GM19193 (cell line): Measurements from ENCODE around the gene SSH2.

ENCODE experiments used
- POLR2A ChIP-seq: IDR thresholded peaks from 4 replicates; pipeline ENCODE4 v1.6.1; 2011; ENCODE audit not compliant: insufficient read depth, insufficient read length; ENCODE audit errors: extremely low read depth

SSH2 gene

GRCh38 chr17:29905086-29905878 is 24.7 kb downstream of the SSH2 start:
- no peak for TF ChIP-seq POLR2A

GRCh38 chr17:29903471-29903870 is 26.6 kb downstream of the SSH2 start:
- no peak for TF ChIP-seq POLR2A

GRCh38 chr17:29892201-29892600 is 37.8 kb downstream of the SSH2 start:
- no peak for TF ChIP-seq POLR2A

- no peak for TF ChIP-seq POLR2A
These were observed 38.9 kb downstream of the SSH2 start for GRCh38 chr17:29891131-29891530.

GRCh38 chr17:29885031-29885640 is 44.9 kb downstream of the SSH2 start:
- TF ChIP-seq POLR2A: no peak

- TF ChIP-seq POLR2A: no peak
These were observed 46.5 kb downstream of the SSH2 start for GRCh38 chr17:29883497-29883896.

GRCh38 chr17:29881256-29881655 is 48.8 kb downstream of the SSH2 start:
- TF ChIP-seq POLR2A: no peak

- no peak for TF ChIP-seq POLR2A
These were observed 50.0 kb downstream of the SSH2 start for GRCh38 chr17:29880031-29880430.

- TF ChIP-seq POLR2A: no peak
These were observed 55.0 kb downstream of the SSH2 start for GRCh38 chr17:29874931-29875596.

- TF ChIP-seq POLR2A: no peak
These were observed 56.6 kb downstream of the SSH2 start for GRCh38 chr17:29873476-29873875.

- TF ChIP-seq POLR2A: no peak
These were observed 59.1 kb downstream of the SSH2 start for GRCh38 chr17:29870836-29871465.

- no peak for TF ChIP-seq POLR2A
These were observed 62.3 kb downstream of the SSH2 start for GRCh38 chr17:29867643-29868181.

- no peak for TF ChIP-seq POLR2A
These were observed 63.2 kb downstream of the SSH2 start for GRCh38 chr17:29866746-29867404.

- TF ChIP-seq POLR2A: no peak
These were observed 65.4 kb downstream of the SSH2 start for GRCh38 chr17:29864615-29865014.
